ENCODE results near the gene SLC26A9.
"Not testable (repeated sequence)": the region's sequence is repeated elsewhere in the genome, so short reads cannot be mapped to it uniquely, and the experiment has no call there.

Gene SLC26A9

GRCh38 chr1:205889006-205889405, 54.2 kb downstream of the SLC26A9 start:
- not testable (repeated sequence) for ATAC-seq (ENCODE audit: low read depth); H3K9me3 ChIP-seq (ENCODE audit: severe bottlenecking); H3K4me3 ChIP-seq (ENCODE audit: severe bottlenecking); H3K27me3 ChIP-seq (ENCODE audit: insufficient read depth, poor library complexity, severe bottlenecking); DNase-seq (ENCODE audit: low spot score); H3K36me3 ChIP-seq (ENCODE audit: low read depth)
- H3K4me1 ChIP-seq (ENCODE audit: insufficient read depth, poor library complexity, severe bottlenecking) = peaks cover 16% of the 10 kb centered on the region
- H3K27ac ChIP-seq (ENCODE audit: poor library complexity, severe bottlenecking) = peak overlapping the region; percentile 53

DNA sequence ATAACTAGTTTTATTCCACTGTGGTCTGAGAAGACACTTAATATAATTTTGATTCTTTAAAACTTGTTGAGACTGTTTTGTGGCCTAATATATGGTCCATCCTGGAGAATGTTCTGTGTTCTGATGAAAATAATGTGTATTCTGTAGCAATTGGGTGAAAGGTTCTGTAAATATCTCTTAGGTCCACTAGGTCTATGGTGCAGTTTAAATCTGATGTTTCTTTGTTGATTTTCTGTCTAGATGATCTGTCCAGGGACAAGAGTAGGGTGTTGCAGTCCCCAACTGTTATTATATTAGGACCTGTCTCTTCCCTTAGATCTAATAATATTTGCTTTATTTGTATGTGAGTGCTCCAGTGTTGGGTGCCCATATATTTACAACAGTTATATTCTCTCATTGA, 59.5 kb downstream of the SLC26A9 start:
- no peak overlapping the region for H3K27ac ChIP-seq (ENCODE audit: poor library complexity, severe bottlenecking)
- TF ChIP-seq, protein P1, sequence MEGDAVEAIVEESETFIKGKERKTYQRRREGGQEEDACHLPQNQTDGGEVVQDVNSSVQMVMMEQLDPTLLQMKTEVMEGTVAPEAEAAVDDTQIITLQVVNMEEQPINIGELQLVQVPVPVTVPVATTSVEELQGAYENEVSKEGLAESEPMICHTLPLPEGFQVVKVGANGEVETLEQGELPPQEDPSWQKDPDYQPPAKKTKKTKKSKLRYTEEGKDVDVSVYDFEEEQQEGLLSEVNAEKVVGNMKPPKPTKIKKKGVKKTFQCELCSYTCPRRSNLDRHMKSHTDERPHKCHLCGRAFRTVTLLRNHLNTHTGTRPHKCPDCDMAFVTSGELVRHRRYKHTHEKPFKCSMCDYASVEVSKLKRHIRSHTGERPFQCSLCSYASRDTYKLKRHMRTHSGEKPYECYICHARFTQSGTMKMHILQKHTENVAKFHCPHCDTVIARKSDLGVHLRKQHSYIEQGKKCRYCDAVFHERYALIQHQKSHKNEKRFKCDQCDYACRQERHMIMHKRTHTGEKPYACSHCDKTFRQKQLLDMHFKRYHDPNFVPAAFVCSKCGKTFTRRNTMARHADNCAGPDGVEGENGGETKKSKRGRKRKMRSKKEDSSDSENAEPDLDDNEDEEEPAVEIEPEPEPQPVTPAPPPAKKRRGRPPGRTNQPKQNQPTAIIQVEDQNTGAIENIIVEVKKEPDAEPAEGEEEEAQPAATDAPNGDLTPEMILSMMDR (IDR thresholded peaks at IDR 0.05; ENCODE audit: poor library complexity, severe bottlenecking) = no peak
- no peak overlapping the region for H3K4me3 ChIP-seq (ENCODE audit: severe bottlenecking)
- no peaks in the 10 kb centered on the region for H3K9me3 ChIP-seq (ENCODE audit: severe bottlenecking)
- H3K4me1 ChIP-seq (ENCODE audit: insufficient read depth, poor library complexity, severe bottlenecking) = peaks cover 1% of the 10 kb centered on the region
- DNase-seq (ENCODE audit: low spot score) = no peak
- no peak for ATAC-seq (ENCODE audit: low read depth)
- H3K27me3 ChIP-seq (ENCODE audit: insufficient read depth, poor library complexity, severe bottlenecking) = no peaks in the 10 kb centered on the region
- no peaks in the 10 kb centered on the region for H3K36me3 ChIP-seq (ENCODE audit: low read depth)

DNA sequence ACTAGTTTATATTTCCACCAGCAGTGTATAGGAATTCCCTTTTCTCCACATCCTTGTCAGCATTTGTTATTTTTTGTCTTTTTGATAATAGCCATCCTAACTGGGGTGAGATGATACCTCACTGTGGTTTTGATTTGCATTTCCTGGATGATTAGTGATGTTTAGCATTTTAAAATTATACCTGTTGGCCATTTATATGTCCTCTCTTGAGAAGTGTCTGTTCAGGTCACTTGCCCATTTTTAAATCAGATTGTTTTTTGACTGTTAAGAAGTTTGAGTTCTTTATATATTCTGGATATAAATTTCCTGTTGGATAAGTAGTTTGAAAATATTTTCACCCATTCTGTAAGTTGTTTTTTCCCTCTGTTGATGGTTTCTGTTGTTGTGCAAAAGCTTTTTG, 62.3 kb downstream of the SLC26A9 start:
- Histone ChIP-seq H3K9me3 (ENCODE audit: severe bottlenecking) (no peaks in the 10 kb centered on the region), H3K27me3 (ENCODE audit: insufficient read depth, poor library complexity, severe bottlenecking) (no peaks in the 10 kb centered on the region), H3K4me1 (ENCODE audit: insufficient read depth, poor library complexity, severe bottlenecking) (no peaks in the 10 kb centered on the region), H3K36me3 (ENCODE audit: low read depth) (no peaks in the 10 kb centered on the region), H3K27ac (ENCODE audit: poor library complexity, severe bottlenecking) (no peak overlapping the region), H3K4me3 (ENCODE audit: severe bottlenecking) (no peak overlapping the region)
- DNase-seq (ENCODE audit: low spot score) (no peak), ATAC-seq (ENCODE audit: low read depth) (no peak)
- TF ChIP-seq, protein P1 (IDR thresholded peaks at IDR 0.05; ENCODE audit: poor library complexity, severe bottlenecking) = no peak

- H3K9me3 ChIP-seq (ENCODE audit: severe bottlenecking) = no peaks in the 10 kb centered on the region
- no peak overlapping the region for H3K27ac ChIP-seq (ENCODE audit: poor library complexity, severe bottlenecking)
- DNase-seq (ENCODE audit: low spot score) = no peak
- TF ChIP-seq, protein P1 (IDR thresholded peaks at IDR 0.05; ENCODE audit: poor library complexity, severe bottlenecking) = no peak
- no peak overlapping the region for H3K4me3 ChIP-seq (ENCODE audit: severe bottlenecking)
- no peaks in the 10 kb centered on the region for H3K4me1 ChIP-seq (ENCODE audit: insufficient read depth, poor library complexity, severe bottlenecking)
- no peaks in the 10 kb centered on the region for H3K36me3 ChIP-seq (ENCODE audit: low read depth)
- no peak for ATAC-seq (ENCODE audit: low read depth)
- no peaks in the 10 kb centered on the region for H3K27me3 ChIP-seq (ENCODE audit: insufficient read depth, poor library complexity, severe bottlenecking)
Observed at GRCh38 chr1:205879974-205880373, 63.3 kb downstream of the SLC26A9 start.

DNA sequence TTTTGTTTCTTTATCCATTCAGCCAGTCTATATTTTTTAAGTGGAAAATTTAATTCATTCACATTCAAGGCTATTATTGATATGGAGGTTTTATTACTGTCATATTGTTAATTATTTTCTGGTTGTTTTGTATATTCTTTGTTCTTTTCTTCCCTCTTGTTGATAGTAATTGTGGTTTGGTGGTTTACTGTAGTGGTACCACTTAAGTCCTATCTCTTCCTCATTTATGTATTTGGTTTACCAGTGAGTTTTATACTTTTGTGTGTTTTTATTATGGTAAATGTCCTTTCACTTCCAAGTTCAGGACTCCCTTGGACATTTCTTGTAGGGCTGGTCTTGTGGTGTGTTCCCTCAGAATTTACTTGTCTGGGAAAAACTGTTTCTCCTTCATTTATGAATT, 65.2 kb downstream of the SLC26A9 start:
- Histone ChIP-seq H3K4me3 (ENCODE audit: severe bottlenecking) (no peak overlapping the region), H3K27ac (ENCODE audit: poor library complexity, severe bottlenecking) (no peak overlapping the region), H3K36me3 (ENCODE audit: low read depth) (no peaks in the 10 kb centered on the region), H3K9me3 (ENCODE audit: severe bottlenecking) (no peaks in the 10 kb centered on the region), H3K27me3 (ENCODE audit: insufficient read depth, poor library complexity, severe bottlenecking) (no peaks in the 10 kb centered on the region), H3K4me1 (ENCODE audit: insufficient read depth, poor library complexity, severe bottlenecking) (no peaks in the 10 kb centered on the region)
- TF ChIP-seq, protein P1 (IDR thresholded peaks at IDR 0.05; ENCODE audit: poor library complexity, severe bottlenecking) = no peak
- DNase-seq (ENCODE audit: low spot score) (no peak), ATAC-seq (ENCODE audit: low read depth) (no peak)

DNA sequence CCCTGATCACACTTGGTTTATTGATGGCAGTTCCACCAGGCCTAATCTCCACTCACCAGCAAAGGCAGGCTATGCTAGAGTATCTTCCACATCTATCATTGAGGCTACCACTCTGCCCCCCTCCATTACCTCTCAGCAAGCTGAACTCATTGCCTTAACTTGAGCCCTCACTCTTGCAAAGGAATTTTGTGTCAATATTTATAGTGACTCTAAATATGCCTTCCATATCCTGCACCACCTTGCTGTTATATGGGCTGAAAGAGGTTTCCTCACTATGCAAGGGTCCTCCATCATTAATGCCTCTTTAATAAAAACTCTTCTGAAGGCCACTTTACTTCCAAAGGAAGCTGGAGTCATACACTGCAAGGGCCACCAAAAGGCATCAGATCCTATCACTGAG, 70.1 kb downstream of the SLC26A9 start:
- ATAC-seq (ENCODE audit: low read depth); H3K27me3 ChIP-seq (ENCODE audit: insufficient read depth, poor library complexity, severe bottlenecking); H3K9me3 ChIP-seq (ENCODE audit: severe bottlenecking): not testable (repeated sequence)

More for the DNA sequence above, 70.1 kb downstream of the SLC26A9 start:
- not testable (repeated sequence) for H3K27ac ChIP-seq (ENCODE audit: poor library complexity, severe bottlenecking); H3K36me3 ChIP-seq (ENCODE audit: low read depth); DNase-seq (ENCODE audit: low spot score); H3K4me3 ChIP-seq (ENCODE audit: severe bottlenecking); H3K4me1 ChIP-seq (ENCODE audit: insufficient read depth, poor library complexity, severe bottlenecking)
